GM21367 (cell line): ENCODE results near the gene ABHD17C.

Source experiments
- ATAC-seq: cut with Tn5 transposase; IDR thresholded peaks from one replicate; pipeline ENCODE4 v1.9.1; 2021; ENCODE audit not compliant: unreplicated experiment

ABHD17C gene

GRCh38 chr15:80780416-80781221 lies 85.5 kb downstream of the ABHD17C start:
- no peak for ATAC-seq

GRCh38 chr15:80783260-80783659 lies 88.2 kb downstream of the ABHD17C start:
- ATAC-seq, result no peak

- no peak for ATAC-seq
Observed at GRCh38 chr15:80785335-80785734, 90.2 kb downstream of the ABHD17C start.

- ATAC-seq, result no peak
Observed at GRCh38 chr15:80785811-80786354, 90.8 kb downstream of the ABHD17C start.

GRCh38 chr15:80787316-80787715 lies 92.2 kb downstream of the ABHD17C start:
- no peak for ATAC-seq

GRCh38 chr15:80788536-80788935 lies 93.4 kb downstream of the ABHD17C start:
- ATAC-seq, result no peak

- no peak for ATAC-seq
Observed at GRCh38 chr15:80789296-80789695, 94.2 kb downstream of the ABHD17C start.

GRCh38 chr15:80789796-80790195 lies 94.7 kb downstream of the ABHD17C start:
- ATAC-seq, result no peak

- ATAC-seq, result no peak
Observed at GRCh38 chr15:80790236-80790635, 95.1 kb downstream of the ABHD17C start.

- no peak for ATAC-seq
Observed at GRCh38 chr15:80791004-80791403, 95.9 kb downstream of the ABHD17C start.

GRCh38 chr15:80796407-80796806 lies 101.3 kb downstream of the ABHD17C start:
- ATAC-seq, result no peak

GRCh38 chr15:80798911-80799310 lies 103.8 kb downstream of the ABHD17C start:
- no peak for ATAC-seq

GRCh38 chr15:80800067-80800466 lies 105.0 kb downstream of the ABHD17C start:
- ATAC-seq, result no peak

- ATAC-seq, result no peak
Observed at GRCh38 chr15:80801891-80802680, 107.0 kb downstream of the ABHD17C start.

- ATAC-seq, result no peak
Observed at GRCh38 chr15:80803580-80804525, 108.7 kb downstream of the ABHD17C start.

GRCh38 chr15:80804970-80805495 lies 109.9 kb downstream of the ABHD17C start:
- ATAC-seq, result no peak
